ENCODE measurements around the gene FGF11. TPM values are rescaled to one million over a fixed set of nuclear protein-coding genes. Genes with fewer than 3 reads are reported as not detected.

The FGF11 gene
- total and polyA plus RNA-seq, 2 of the 13 experiments (the other 11 are each of a cell fraction or from before 2014, with no cell fraction given) = 0.20 to 7.6 TPM

DNA sequence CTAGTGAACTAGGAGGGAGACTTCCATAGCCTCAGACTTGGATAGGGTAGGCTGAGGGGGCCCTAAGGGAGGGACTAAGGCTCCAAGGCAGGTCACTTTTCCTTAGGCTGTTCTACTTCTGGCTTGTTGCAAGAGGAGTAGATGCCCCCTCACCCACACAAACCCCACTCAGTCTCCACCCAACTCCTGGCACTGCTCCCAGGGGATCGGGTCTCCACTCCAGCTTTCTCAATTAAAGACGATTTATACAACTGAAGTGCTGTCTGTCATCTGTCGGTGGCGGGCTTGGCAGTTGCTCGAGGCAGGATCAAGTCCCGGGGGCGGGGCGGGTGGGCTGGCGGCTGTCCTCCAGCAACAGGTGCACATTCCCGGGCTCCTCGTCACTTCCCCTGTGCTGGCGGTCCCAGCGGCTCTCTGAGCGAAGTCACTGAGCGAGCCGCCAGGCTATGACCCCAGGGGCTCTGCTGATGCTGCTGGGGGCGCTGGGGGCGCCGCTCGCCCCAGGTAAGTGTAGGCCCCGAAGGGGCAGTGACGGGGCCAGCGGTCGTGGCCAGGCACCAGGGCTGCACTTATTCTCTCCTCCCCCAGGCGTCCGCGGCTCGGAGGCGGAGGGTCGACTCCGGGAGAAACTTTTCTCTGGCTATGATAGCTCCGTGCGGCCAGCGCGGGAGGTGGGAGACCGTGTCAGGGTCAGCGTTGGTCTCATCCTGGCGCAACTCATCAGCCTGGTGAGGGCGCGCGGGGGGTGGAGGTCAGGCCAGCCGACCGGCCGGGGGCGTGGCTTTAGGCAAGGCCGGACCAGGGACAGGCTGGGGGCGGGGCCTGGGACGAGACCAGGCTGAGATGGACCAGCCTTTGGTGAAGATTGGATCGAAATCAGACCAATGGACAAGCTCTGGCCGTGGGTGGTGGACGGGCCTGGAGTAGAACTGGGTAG, 5.6 kb downstream of the FGF11 start, which contains the start of gene CHRNB1 (continued):
- TF ChIP-seq, protein P1, sequence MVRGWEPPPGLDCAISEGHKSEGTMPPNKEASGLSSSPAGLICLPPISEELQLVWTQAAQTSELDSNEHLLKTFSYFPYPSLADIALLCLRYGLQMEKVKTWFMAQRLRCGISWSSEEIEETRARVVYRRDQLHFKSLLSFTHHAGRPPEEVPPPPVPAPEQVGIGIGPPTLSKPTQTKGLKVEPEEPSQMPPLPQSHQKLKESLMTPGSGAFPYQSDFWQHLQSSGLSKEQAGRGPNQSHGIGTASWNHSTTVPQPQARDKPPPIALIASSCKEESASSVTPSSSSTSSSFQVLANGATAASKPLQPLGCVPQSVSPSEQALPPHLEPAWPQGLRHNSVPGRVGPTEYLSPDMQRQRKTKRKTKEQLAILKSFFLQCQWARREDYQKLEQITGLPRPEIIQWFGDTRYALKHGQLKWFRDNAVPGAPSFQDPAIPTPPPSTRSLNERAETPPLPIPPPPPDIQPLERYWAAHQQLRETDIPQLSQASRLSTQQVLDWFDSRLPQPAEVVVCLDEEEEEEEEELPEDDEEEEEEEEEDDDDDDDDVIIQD (CRISPR knock-in tag; IDR thresholded peaks at IDR 0.05; ENCODE audit: low read depth) = no peak; the same call in 1 of the 2 replicates
- TF ChIP-seq ISL2 (CRISPR knock-in tag; IDR thresholded peaks at IDR 0.05) = no peak
- no peak for TF ChIP-seq ZNF577 (CRISPR knock-in tag; IDR thresholded peaks at IDR 0.05; ENCODE audit: borderline replicate concordance, low read depth)
- TF ChIP-seq, protein P2, sequence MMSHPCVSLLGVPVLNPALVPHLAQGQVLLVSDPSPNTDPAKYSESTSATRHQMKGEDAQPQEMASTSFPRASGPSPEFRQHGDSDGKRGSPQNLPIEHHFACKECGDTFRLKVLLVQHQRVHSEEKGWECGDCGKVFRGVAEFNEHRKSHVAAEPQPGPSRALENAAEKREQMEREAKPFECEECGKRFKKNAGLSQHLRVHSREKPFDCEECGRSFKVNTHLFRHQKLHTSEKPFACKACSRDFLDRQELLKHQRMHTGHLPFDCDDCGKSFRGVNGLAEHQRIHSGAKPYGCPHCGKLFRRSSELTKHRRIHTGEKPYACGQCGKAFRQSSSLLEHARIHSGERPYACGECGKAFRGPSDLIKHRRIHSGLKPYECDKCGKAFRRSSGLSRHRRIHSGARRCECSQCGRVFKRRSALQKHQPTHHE (CRISPR knock-in tag; IDR thresholded peaks at IDR 0.05; ENCODE audit: borderline replicate concordance) = no peak
- TF ChIP-seq EED (CRISPR knock-in tag; IDR thresholded peaks at IDR 0.05) = 0 out of 2 replicates have a peak, but pooled peaks have one; percentile 56
- TF ChIP-seq PRPF4 (IDR thresholded peaks at IDR 0.05; ENCODE audit: low read depth, low read length, poor library complexity, severe bottlenecking) = no peak
- no peak for TF ChIP-seq FOXP1 (IDR thresholded peaks at IDR 0.05)
- TF ChIP-seq FOXP1 (CRISPR knock-in tag; IDR thresholded peaks at IDR 0.05) = no peak
- 0 out of 4 replicates have a peak, but pooled peaks of 1 of the 2 experiments have one; percentile 3 for TF ChIP-seq EP300 (IDR thresholded peaks at IDR 0.05; ENCODE audit: low read depth in 2 of 2, low read length in 2 of 2)
- TF ChIP-seq EP300 (CRISPR knock-in tag; IDR thresholded peaks at IDR 0.05; ENCODE audit: borderline replicate concordance) = no peak
- TF ChIP-seq SYNCRIP (IDR thresholded peaks at IDR 0.05; ENCODE audit: insufficient read depth, low read depth, low read length) = no peak
- no peak for TF ChIP-seq MBNL3 (CRISPR knock-in tag; conservative IDR thresholded peaks at IDR 0.05)

Data from HepG2 (cell line).